ENCODE data around the gene SH3TC2.

Gene SH3TC2

DNA sequence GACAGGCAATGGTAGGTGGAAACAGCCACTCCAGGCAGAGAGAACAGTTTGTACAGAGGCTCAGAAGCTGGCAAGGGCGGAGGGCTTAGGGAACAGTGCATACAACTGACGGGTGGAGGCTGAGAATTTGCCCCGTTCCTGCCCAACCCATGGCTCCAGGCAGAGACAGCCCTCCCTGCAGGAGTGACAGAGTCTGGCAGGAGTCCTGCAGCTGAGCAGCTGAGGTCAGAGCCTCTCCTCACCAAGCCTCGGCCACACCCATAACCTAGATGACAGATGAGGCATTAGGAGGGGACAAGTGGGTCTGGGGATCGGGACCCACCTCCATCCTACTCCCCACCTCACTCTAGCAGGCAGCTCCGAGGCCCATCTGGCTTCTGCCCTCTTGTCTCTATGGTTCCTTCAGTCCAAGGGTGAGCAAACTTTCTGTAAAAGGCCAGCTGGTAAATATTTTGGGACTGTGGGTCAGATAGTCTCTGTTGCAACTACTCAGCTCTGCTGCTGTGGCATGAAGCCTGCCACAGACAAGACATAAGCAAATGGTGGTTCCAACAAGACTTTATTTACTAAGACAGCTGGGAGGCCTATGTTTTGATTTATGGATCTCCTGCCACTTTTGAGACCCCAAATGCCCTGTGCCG lies 83.7 kb downstream of the SH3TC2 start:
- Histone ChIP-seq H3K36me3 (ENCODE audit: control insufficient read depth in 2 of 2, insufficient read depth in 1 of 2, low read length in 2 of 2) (no peaks in the 10 kb centered on the region), H3K4me1 (ENCODE audit: control insufficient read depth, insufficient read depth, low read length) (0 out of 2 replicates have a peak, but pooled peaks cover 4% of the 10 kb centered on the region), H3K27ac (ENCODE audit: extremely low read depth, low read depth, low read length) (no peak overlapping the region), H3K4me3 (ENCODE audit: low read depth, low read length) (no peak overlapping the region), H3K9me3 (ENCODE audit: control insufficient read depth, insufficient read depth, low read depth, low read length) (no peaks in the 10 kb centered on the region)
- POLR2A ChIA-PET = interaction anchor here (1.3 kb wide), 1 partner anchor 13 kb away, joined by 3 read pairs; no protein-coding TSS in a partner anchor
- no peak for TF ChIP-seq ZNF239 (tag by site-specific recombination; IDR thresholded peaks at IDR 0.05)
- TF ChIP-seq KLF1 (tag by site-specific recombination; IDR thresholded peaks at IDR 0.05) = peak; percentile 78
- CTCF ChIA-PET = interaction anchor here (1.1 to 2.0 kb wide), 7 partner anchors 10 to 536 kb away, joined by 3 to 9 read pairs (median 3); no protein-coding TSS in a partner anchor

DNA sequence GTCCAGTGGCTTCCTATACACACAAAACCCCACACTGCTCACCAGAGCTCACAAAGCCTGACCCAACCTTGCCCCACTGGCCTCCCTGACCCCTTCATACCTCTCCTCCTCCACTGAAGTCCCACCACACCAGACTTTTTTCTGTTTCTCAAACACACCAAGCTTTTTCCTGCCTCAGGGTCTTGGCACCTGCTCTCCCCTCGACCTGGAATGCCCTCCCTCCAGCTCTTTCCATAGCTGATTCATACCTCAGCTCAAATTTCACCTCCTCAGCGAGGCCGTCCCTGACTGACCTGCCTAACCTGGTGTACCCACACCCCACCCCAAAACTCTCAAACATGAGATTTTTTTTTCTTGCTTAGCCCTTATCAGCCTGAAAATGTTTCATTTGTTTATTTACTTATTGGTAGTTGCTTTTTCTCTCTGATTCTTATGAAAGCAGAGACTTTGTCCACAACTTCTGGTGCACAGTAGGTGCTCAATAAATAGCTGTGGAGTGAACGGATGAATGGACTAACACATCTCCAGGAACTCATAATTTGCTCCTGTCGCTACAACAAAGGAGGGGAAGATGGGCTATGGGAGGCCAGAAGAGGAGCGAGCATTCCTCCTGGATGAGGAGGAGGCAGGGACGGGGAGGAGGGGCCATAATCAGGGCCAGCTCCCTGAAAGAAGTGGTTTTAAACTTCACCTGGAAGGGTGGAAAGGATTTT lies 84.3 kb downstream of the SH3TC2 start:
- Histone ChIP-seq H3K9me3 (ENCODE audit: control insufficient read depth, insufficient read depth, low read depth, low read length) (no peaks in the 10 kb centered on the region), H3K27ac (ENCODE audit: extremely low read depth, low read depth, low read length) (no peak overlapping the region), H3K36me3 (ENCODE audit: control insufficient read depth in 2 of 2, insufficient read depth in 1 of 2, low read length in 2 of 2) (no peaks in the 10 kb centered on the region), H3K4me1 (ENCODE audit: control insufficient read depth, insufficient read depth, low read length) (0 out of 2 replicates have a peak, but pooled peaks cover 4% of the 10 kb centered on the region), H3K4me3 (ENCODE audit: low read depth, low read length) (no peak overlapping the region)
- POLR2A ChIA-PET = no interaction called here
- CTCF ChIA-PET = interaction anchor here (0.6 to 2.5 kb wide), 11 partner anchors 9 to 535 kb away, joined by 3 to 9 read pairs (median 3); no protein-coding TSS in a partner anchor
- TF ChIP-seq ZNF121 (tag by site-specific recombination; IDR thresholded peaks at IDR 0.05) = no peak
- TF ChIP-seq ZNF341 (tag by site-specific recombination; IDR thresholded peaks at IDR 0.05; ENCODE audit: low read depth) = no peak
- TF ChIP-seq ZNF544 (tag by site-specific recombination; IDR thresholded peaks at IDR 0.05) = no peak
- TF ChIP-seq ZNF792 (tag by site-specific recombination; IDR thresholded peaks at IDR 0.05) = no peak
- TF ChIP-seq ZNF16 (tag by site-specific recombination; IDR thresholded peaks at IDR 0.05; ENCODE audit: low read depth) = 0 out of 2 replicates have a peak, but pooled peaks have one; percentile 44
- peak; percentile 86 for TF ChIP-seq ZNF623 (tag by site-specific recombination; IDR thresholded peaks at IDR 0.05)

DNA sequence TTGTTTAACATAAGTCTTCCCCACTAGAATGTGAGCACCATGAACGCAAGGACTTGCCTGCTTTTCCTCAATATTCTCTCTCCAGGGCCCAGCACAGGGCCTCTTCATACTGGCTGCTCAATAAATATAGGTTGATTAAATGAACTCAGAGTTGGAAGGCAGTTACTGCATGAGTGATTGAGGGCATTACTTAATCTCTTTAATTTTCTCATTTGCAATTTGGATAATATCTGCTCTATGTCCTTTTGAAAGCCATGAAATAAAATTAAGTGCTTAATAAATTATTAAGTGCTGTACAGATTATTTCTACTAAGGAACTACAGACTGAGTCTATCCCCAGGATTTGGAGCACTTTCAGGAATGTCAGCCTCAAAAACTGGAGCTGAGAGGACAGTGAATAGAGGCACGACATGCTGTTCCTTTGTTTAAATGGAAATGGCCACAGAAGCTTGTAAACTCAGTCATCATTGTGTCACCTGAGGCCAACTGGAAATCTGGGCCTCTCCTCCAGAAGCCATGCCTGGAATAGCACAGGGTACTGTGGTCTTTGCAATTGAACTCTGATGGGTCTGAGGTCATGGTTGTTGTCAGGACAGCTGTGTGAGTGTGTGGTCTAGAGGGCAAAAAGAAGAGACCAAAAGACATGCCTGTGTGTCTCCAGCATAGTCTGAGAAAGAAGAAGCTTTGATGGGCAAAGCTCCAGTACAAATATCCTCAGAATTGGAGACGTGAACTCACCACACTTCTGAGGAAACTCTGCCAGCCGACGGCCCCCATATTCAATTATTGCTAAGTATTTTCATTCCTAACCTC lies 86.1 kb downstream of the SH3TC2 start:
- POLR2A ChIA-PET = interaction anchor here (0.6 kb wide), 1 partner anchor 27 kb away, joined by 3 read pairs; no protein-coding TSS in a partner anchor
- H3K9me3 ChIP-seq (ENCODE audit: control insufficient read depth, insufficient read depth, low read depth, low read length) = no peaks in the 10 kb centered on the region
- no peak overlapping the region for H3K27ac ChIP-seq (ENCODE audit: extremely low read depth, low read depth, low read length)
- CTCF ChIA-PET = interaction anchor here (0.5 to 2.5 kb wide), 9 partner anchors 10 to 244 kb away, joined by 3 to 8 read pairs (median 3); no protein-coding TSS in a partner anchor
- TF ChIP-seq ZNF585B (tag by site-specific recombination; IDR thresholded peaks at IDR 0.05) (peak; percentile 49), ZNF791 (tag by site-specific recombination; IDR thresholded peaks at IDR 0.05) (no peak)
- H3K36me3 ChIP-seq (ENCODE audit: control insufficient read depth in 2 of 2, insufficient read depth in 1 of 2, low read length in 2 of 2) = no peaks in the 10 kb centered on the region
- no peak overlapping the region for H3K4me3 ChIP-seq (ENCODE audit: low read depth, low read length)
- H3K4me1 ChIP-seq (ENCODE audit: control insufficient read depth, insufficient read depth, low read length) = 0 out of 2 replicates have a peak, but pooled peaks cover 4% of the 10 kb centered on the region

DNA sequence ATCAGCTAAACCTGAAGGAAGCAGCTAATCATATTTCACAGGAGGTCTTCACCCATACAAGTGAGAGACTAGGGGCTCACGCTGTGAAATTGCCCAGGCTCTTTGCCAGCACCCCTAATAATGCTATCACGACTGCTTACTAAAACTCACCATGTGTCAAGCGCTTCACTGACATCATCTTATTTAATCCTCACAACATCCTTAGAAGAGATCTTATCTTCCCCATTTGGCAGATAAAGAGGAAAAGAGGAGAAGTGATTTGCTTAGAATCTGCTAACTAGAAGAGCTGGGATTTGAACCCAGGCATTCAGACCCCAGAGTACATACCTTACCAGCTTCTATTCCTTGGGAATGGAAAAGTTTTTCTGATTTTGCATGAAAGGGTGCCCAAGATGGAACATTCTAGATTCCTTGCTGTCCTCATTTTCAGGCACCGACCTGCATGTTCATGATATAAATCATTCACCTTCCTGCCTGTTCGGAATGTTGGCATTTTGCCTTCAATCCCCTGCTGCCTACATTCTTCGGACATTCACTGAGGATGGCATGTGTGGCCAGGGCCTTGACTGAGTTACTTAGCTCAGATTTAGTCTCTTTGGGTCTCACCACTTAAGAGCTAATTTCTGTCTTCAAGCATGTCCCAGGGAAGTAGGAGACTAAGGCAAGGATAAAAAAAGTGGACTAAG lies 88.1 kb downstream of the SH3TC2 start:
- H3K36me3 ChIP-seq (ENCODE audit: control insufficient read depth in 2 of 2, insufficient read depth in 1 of 2, low read length in 2 of 2) = no peaks in the 10 kb centered on the region
- no peaks in the 10 kb centered on the region for H3K9me3 ChIP-seq (ENCODE audit: control insufficient read depth, insufficient read depth, low read depth, low read length)
- no peak overlapping the region for H3K27ac ChIP-seq (ENCODE audit: extremely low read depth, low read depth, low read length)
- ChIA-PET CTCF (interaction anchor here (0.6 to 2.4 kb wide), 5 partner anchors 17 to 233 kb away, joined by 3 to 11 read pairs (median 3); no protein-coding TSS in a partner anchor), POLR2A (no interaction called here)
- no peak for TF ChIP-seq ZNF311 (tag by site-specific recombination; IDR thresholded peaks at IDR 0.05; ENCODE audit: borderline replicate concordance)
- TF ChIP-seq MEIS1 (CRISPR knock-in tag; IDR thresholded peaks at IDR 0.05; ENCODE audit: borderline replicate concordance) = 0 out of 2 replicates have a peak, but pooled peaks have one; percentile 19
- no peak overlapping the region for H3K4me3 ChIP-seq (ENCODE audit: low read depth, low read length)
- H3K4me1 ChIP-seq (ENCODE audit: control insufficient read depth, insufficient read depth, low read length) = 0 out of 2 replicates have a peak, but pooled peaks cover 4% of the 10 kb centered on the region

Data from HEK293 (cell line).